Measurements from ENCODE around the gene SLC13A4.

Gene SLC13A4

DNA sequence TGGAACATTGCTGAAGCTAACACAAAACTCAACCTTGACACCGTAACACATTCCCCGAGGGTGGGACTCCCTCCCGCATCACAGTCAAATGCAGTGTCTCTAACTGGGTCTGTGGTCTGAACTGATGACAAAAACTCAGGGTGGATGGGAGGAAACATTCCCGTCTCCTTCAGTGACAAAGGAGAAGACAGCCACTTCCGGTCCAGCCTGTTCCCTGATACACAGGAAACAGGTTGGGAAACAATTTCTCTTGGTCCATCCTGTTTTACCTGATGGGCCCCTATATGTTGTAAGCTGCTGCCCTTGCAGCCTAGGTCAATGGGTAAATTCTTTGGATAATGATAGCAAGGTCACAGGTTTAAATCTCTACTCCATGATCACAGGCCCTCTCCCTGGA is 20.4 kb downstream of the SLC13A4 start:
- no peak overlapping the region for H2AFZ ChIP-seq (ENCODE audit: low read depth, low read length)
- no peak overlapping the region for H3K27ac ChIP-seq (ENCODE audit: low read length)
- no peaks in the 10 kb centered on the region for H3K36me3 ChIP-seq (replicated peaks; ENCODE audit: low read depth, low read length)
- no peak overlapping the region for H3K4me3 ChIP-seq (ENCODE audit: low read length)
- no peaks in the 10 kb centered on the region for H3K9me3 ChIP-seq (ENCODE audit: insufficient read depth, low read length)
- peaks cover 8% of the 10 kb centered on the region for H3K4me1 ChIP-seq (ENCODE audit: low read length)
- H3K4me2 ChIP-seq (ENCODE audit: low read length), result no peak overlapping the region
- H3K27me3 ChIP-seq (ENCODE audit: low read depth, low read length), result no peaks in the 10 kb centered on the region
- no peaks in the 10 kb centered on the region for H3K79me2 ChIP-seq (ENCODE audit: low read length)
- no peak overlapping the region for H3K9ac ChIP-seq (ENCODE audit: low read length)
- H4K20me1 ChIP-seq (ENCODE audit: insufficient read depth, low read length), result no peaks in the 10 kb centered on the region
- TF ChIP-seq, protein P1, sequence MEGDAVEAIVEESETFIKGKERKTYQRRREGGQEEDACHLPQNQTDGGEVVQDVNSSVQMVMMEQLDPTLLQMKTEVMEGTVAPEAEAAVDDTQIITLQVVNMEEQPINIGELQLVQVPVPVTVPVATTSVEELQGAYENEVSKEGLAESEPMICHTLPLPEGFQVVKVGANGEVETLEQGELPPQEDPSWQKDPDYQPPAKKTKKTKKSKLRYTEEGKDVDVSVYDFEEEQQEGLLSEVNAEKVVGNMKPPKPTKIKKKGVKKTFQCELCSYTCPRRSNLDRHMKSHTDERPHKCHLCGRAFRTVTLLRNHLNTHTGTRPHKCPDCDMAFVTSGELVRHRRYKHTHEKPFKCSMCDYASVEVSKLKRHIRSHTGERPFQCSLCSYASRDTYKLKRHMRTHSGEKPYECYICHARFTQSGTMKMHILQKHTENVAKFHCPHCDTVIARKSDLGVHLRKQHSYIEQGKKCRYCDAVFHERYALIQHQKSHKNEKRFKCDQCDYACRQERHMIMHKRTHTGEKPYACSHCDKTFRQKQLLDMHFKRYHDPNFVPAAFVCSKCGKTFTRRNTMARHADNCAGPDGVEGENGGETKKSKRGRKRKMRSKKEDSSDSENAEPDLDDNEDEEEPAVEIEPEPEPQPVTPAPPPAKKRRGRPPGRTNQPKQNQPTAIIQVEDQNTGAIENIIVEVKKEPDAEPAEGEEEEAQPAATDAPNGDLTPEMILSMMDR (IDR thresholded peaks at IDR 0.05; ENCODE audit: low read depth, low read length), result no peak
- no peak for TF ChIP-seq EZH2phosphoT487 (IDR thresholded peaks at IDR 0.05; ENCODE audit: low read depth)

DNA sequence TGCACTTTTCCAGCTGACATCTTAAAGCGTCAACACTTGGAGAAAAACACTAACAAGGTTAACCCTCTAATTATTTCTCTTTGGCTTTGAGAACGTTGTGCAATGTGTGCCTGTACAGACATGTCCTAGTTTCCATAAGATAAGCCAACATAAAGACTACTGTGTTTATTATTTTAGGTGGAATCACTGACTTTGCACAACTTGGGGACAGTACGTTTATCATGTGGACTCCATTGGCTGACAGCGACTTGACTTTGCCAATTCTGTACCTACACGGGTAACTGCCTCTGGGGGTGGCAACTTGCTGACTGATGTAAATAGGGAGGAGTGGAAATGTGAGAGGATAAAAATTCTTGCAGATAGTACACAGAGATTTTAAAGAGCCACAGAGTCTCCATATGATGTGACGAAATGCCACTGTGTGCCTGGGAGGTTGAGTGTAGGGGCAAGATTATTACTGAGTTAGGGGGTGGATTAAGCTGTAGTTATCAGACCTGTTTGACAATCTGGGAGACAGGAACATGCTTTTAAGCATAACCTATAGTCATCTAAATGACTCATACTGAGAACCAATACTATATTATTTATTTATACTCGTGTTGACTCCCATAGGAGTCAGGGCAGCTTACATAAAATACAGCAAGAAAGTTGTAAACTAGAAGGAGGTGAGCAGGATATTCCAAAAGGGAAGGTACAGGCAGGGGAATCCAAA is 21.0 kb downstream of the SLC13A4 start:
- Histone ChIP-seq H3K9me3 (ENCODE audit: insufficient read depth, low read length) (no peaks in the 10 kb centered on the region), H3K9ac (ENCODE audit: low read length) (no peak overlapping the region), H3K4me1 (ENCODE audit: low read length) (peaks cover 8% of the 10 kb centered on the region), H3K4me2 (ENCODE audit: low read length) (no peak overlapping the region), H3K79me2 (ENCODE audit: low read length) (no peaks in the 10 kb centered on the region), H3K27me3 (ENCODE audit: low read depth, low read length) (no peaks in the 10 kb centered on the region), H2AFZ (ENCODE audit: low read depth, low read length) (no peak overlapping the region), H3K27ac (ENCODE audit: low read length) (no peak overlapping the region), H3K4me3 (ENCODE audit: low read length) (no peak overlapping the region), H3K36me3 (replicated peaks; ENCODE audit: low read depth, low read length) (no peaks in the 10 kb centered on the region), H4K20me1 (ENCODE audit: insufficient read depth, low read length) (no peaks in the 10 kb centered on the region)
- TF ChIP-seq, protein P1 (IDR thresholded peaks at IDR 0.05; ENCODE audit: low read depth, low read length), result no peak
- TF ChIP-seq EZH2phosphoT487 (IDR thresholded peaks at IDR 0.05; ENCODE audit: low read depth), result no peak

DNA sequence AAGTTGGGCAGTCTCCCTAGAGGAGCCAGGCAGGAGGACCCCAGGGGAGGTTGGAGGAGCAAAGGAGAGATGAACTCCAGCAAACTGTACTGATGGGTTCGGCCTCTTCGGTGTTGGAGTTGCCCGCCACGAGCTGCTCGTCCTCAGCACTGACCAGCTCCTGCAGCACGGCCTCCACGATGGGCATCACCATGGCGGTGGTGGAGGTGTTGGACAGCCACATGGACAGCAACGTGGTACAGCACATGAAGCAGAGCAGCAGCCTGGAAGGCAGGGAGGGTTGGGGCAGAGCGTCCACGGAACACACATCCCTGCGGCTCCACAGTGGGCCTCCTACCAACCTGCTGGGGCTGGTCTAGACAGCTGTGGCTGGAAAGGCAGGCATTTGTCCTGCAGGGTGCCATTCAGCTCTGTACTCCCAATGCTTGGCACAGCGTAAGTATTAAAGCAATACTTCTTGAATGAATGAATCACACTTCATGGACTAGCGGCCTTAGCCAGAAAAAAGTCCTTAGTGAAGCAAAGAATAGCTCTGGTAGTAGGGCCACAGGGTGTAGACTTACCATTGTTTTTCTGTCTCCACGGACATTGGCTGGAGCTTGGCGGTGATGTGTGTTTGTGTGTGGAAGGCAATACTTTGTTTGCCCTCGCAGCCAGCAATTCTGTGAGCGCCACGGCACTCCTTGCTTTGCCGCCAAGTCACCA is 21.8 kb downstream of the SLC13A4 start:
- Histone ChIP-seq H3K27me3 (ENCODE audit: low read depth, low read length) (no peaks in the 10 kb centered on the region), H3K79me2 (ENCODE audit: low read length) (no peaks in the 10 kb centered on the region), H3K4me1 (ENCODE audit: low read length) (peaks cover 2% of the 10 kb centered on the region; the same call in 1 of the 2 replicates), H2AFZ (ENCODE audit: low read depth, low read length) (no peak overlapping the region), H3K9me3 (ENCODE audit: insufficient read depth, low read length) (no peaks in the 10 kb centered on the region), H3K4me3 (ENCODE audit: low read length) (no peak overlapping the region), H3K27ac (ENCODE audit: low read length) (no peak overlapping the region), H3K4me2 (ENCODE audit: low read length) (no peak overlapping the region), H3K9ac (ENCODE audit: low read length) (no peak overlapping the region), H4K20me1 (ENCODE audit: insufficient read depth, low read length) (no peaks in the 10 kb centered on the region), H3K36me3 (replicated peaks; ENCODE audit: low read depth, low read length) (no peaks in the 10 kb centered on the region)
- TF ChIP-seq, protein P1 (IDR thresholded peaks at IDR 0.05; ENCODE audit: low read depth, low read length), result no peak
- TF ChIP-seq EZH2phosphoT487 (IDR thresholded peaks at IDR 0.05; ENCODE audit: low read depth), result no peak

DNA sequence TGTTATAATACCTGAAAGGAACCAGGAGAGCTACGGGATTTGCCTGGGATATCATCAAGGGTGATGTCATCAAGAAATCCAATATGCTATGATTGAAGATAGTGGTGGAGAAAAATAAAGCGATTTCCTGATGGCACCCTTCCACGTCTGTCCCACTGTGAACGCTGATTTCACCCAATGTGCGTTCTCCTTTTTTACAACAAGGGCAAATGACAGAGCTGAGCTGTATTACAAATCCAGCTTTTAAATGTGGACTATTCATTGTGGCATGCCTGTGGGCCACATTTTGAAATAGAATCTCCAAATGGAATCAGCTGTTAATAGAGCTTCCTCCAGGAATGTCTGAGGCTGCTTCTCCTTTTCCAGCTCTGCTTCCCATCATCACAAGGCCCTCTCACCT is 23.3 kb downstream of the SLC13A4 start:
- no peaks in the 10 kb centered on the region for H3K9me3 ChIP-seq (ENCODE audit: insufficient read depth, low read length)
- H3K4me2 ChIP-seq (ENCODE audit: low read length), result no peak overlapping the region
- H3K27me3 ChIP-seq (ENCODE audit: low read depth, low read length), result no peaks in the 10 kb centered on the region
- TF ChIP-seq, protein P1 (IDR thresholded peaks at IDR 0.05; ENCODE audit: low read depth, low read length), result no peak
- no peaks in the 10 kb centered on the region for H4K20me1 ChIP-seq (ENCODE audit: insufficient read depth, low read length)
- H3K4me3 ChIP-seq (ENCODE audit: low read length), result no peak overlapping the region
- no peak overlapping the region for H2AFZ ChIP-seq (ENCODE audit: low read depth, low read length)
- no peaks in the 10 kb centered on the region for H3K4me1 ChIP-seq (ENCODE audit: low read length)
- H3K27ac ChIP-seq (ENCODE audit: low read length), result no peak overlapping the region
- no peaks in the 10 kb centered on the region for H3K36me3 ChIP-seq (replicated peaks; ENCODE audit: low read depth, low read length)
- no peaks in the 10 kb centered on the region for H3K79me2 ChIP-seq (ENCODE audit: low read length)
- no peak overlapping the region for H3K9ac ChIP-seq (ENCODE audit: low read length)

Measured in OCI-LY3 (cell line).